GM18499 (cell line): ENCODE measurements around the gene LGR6.

Source experiments
- ATAC-seq: cut with Tn5 transposase; IDR thresholded peaks from one replicate; pipeline ENCODE4 v1.9.1; 2021; ENCODE audit warnings: moderate number of reproducible peaks; ENCODE audit not compliant: insufficient read depth, unreplicated experiment

Gene LGR6

GRCh38 chr1:202197653-202198365 lies 4.2 kb downstream of the LGR6 start:
- no peak for ATAC-seq

- no peak for ATAC-seq
Measured at GRCh38 chr1:202198366-202198724, 4.7 kb downstream of the LGR6 start.

GRCh38 chr1:202199040-202199889 lies 5.7 kb downstream of the LGR6 start:
- ATAC-seq = no peak

- no peak for ATAC-seq
Measured at GRCh38 chr1:202200112-202200548, 6.5 kb downstream of the LGR6 start.

- no peak for ATAC-seq
Measured at GRCh38 chr1:202200669-202201068, 7.1 kb downstream of the LGR6 start.

- ATAC-seq = no peak
Measured at GRCh38 chr1:202201266-202201665, 7.7 kb downstream of the LGR6 start.

- ATAC-seq = no peak
Measured at GRCh38 chr1:202201971-202202370, 8.4 kb downstream of the LGR6 start.

GRCh38 chr1:202202500-202203168 lies 9.0 kb downstream of the LGR6 start:
- ATAC-seq = no peak

- ATAC-seq = no peak
Measured at GRCh38 chr1:202203238-202204039, 9.8 kb downstream of the LGR6 start.

- no peak for ATAC-seq
Measured at GRCh38 chr1:202204065-202204464, 10.5 kb downstream of the LGR6 start.

- no peak for ATAC-seq
Measured at GRCh38 chr1:202205523-202206190, 12.1 kb downstream of the LGR6 start.

- ATAC-seq = no peak
Measured at GRCh38 chr1:202207292-202207691, 13.7 kb downstream of the LGR6 start.

GRCh38 chr1:202208351-202208857 lies 14.8 kb downstream of the LGR6 start:
- no peak for ATAC-seq

- ATAC-seq = no peak
Measured at GRCh38 chr1:202210385-202210784, 16.8 kb downstream of the LGR6 start.

GRCh38 chr1:202210969-202211368 lies 17.4 kb downstream of the LGR6 start:
- no peak for ATAC-seq

GRCh38 chr1:202212787-202213186 lies 19.2 kb downstream of the LGR6 start:
- no peak for ATAC-seq

- no peak for ATAC-seq
Measured at GRCh38 chr1:202213361-202214088, 19.9 kb downstream of the LGR6 start.

GRCh38 chr1:202214089-202214843 lies 20.7 kb downstream of the LGR6 start:
- ATAC-seq = no peak
